HG03064 (cell line): ENCODE results near the gene CCDC197.

ENCODE experiments used
- ATAC-seq: cut with Tn5 transposase; IDR thresholded peaks from one replicate; pipeline ENCODE4 v1.9.1; 2021; ENCODE audit warnings: low read depth; ENCODE audit not compliant: unreplicated experiment

CCDC197 gene

DNA sequence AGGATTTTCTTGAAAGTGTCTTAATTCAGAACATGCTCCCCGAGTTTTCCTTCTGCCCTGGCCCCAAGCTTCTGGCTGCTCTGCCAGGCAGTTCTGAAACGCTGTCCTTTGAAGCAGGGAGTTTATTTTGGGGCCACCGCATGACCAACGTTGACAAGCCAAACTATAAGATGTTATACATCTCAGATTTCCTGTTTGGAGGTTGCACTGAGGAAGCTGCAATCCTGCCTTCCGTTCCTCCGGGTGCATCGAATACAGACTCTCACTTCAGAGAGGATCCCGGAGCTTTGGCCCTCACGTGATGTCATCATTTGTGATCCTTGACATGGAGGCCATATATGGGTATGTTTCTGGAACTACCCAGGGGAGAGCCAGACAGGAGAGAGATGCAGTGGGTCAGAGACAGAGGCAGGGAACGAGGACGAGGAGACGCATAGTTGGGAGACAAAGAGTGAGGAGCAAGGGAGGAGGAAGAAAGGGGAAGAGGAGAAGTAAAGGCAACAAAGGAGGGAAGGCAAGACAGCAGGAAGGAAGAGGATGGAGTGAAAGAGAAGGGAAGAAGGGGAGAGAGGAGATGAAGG is 20.5 kb upstream of the CCDC197 start, which contains the start of gene ASB2:
Gene ASB2, minus strand, starts transcription at position 94 of the 581 bp plus-strand sequence. CDS start 12,031 bp downstream, outside the sequence.
- ATAC-seq = peak; percentile 17

DNA sequence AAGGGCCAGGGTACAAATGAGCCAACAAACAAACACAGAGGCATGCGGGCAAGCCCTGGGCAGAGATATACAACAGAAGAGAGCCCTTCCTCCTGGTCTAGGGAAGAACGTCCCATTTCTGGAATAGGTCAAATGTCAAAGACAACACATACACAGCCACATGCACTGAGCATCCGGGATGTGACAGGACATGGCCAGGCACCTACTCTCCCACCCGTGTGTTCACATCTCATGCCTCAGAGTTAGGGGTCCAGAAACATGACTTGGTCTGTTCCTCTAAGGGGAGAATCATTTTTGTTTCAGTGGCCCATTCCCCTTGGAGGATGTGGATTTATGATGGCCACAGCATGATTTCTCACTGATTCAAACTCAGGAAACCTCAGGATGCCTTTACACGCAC is 19.9 kb upstream of the CCDC197 start:
- no peak for ATAC-seq

DNA sequence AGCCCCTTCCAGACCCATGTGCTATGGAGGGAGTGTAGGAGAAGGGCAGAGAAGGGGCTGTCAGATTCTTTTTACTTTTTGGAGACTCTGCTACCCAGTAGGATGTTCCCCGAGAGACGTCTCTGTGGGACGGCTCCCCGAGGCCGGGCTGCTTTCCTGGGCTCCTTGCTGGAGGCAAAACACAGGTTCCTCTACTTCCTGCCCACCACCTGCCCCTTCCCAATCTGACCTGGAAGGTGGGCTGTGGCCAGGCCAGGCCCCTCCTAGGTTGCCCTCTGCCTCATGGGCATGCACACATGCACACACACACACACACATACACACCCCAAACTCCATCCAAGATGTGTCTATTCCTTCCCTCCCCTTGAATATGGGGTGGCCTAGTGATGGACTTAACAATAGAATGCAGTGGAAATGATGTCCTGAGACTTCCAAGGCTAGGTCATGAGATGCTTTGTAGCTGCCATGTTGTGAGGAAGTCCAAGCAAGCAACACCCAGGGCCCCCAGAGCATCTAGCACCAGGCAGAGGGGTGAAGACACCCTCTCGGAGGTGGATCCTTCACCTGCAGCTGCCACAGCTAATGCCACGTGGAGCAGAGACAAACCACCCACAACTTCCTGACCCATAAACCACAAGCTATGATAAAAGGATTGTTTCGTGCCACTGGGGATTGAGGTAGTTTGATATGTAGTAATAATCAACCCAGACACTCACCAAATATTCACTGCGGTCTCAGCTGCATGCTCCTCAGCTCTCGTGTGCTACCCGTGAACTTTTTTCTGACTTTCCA is 19.1 kb upstream of the CCDC197 start:
- peak; percentile 59 for ATAC-seq

DNA sequence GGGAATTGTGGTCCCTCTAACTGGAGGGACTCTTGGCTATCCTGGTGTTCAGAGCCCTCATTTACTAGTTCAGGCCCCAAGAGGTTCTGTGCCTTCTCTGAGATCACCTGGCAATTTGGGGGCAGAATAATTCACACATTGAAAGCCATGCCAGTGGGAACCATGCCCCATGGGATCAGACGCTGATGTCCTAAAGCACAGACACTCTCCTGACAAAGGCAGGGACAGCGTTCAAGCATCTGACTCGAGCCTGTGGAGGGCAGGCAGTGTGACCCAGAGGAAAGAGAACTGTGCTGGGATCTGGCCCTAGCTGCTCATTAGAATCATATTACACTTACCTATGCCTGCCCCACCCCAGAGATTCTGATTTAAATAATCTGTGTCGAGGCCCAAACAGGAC is 18.4 kb upstream of the CCDC197 start:
- ATAC-seq = no peak

DNA sequence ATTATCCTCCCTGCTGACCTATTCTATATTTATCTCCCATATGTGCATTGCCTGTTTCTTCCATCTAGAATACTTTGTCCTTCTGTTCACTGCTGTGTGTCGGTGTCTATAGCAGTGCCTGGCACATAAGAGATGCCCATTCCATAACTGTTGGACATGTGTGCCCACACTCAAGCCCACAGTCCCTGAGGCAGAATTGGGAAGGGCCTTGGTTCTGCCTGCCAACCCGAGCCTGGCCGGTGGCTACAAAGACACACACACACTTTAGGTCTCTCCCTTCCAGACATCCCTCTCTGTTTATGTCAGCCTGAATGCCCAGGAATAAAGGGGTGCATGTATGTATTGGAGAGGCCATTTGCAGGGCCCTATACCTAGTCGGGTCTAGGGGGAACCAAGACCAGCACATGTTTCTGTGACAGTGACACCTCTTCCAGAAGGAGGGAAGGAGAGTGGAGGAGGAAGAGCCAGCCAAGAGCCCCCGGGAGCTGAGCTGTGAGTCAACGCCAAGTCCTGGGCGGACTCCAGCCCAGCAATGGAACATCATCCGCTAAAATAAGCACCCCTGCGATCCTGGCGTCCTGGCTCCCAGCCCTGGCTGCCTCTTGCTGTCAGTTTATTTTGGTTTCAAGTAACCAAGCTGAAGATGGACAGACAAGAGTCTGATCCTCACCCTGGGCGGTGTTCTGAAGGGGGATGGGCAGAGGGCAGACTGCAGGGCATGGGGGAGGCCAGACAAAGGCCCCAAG is 16.5 kb upstream of the CCDC197 start:
- ATAC-seq = no peak

DNA sequence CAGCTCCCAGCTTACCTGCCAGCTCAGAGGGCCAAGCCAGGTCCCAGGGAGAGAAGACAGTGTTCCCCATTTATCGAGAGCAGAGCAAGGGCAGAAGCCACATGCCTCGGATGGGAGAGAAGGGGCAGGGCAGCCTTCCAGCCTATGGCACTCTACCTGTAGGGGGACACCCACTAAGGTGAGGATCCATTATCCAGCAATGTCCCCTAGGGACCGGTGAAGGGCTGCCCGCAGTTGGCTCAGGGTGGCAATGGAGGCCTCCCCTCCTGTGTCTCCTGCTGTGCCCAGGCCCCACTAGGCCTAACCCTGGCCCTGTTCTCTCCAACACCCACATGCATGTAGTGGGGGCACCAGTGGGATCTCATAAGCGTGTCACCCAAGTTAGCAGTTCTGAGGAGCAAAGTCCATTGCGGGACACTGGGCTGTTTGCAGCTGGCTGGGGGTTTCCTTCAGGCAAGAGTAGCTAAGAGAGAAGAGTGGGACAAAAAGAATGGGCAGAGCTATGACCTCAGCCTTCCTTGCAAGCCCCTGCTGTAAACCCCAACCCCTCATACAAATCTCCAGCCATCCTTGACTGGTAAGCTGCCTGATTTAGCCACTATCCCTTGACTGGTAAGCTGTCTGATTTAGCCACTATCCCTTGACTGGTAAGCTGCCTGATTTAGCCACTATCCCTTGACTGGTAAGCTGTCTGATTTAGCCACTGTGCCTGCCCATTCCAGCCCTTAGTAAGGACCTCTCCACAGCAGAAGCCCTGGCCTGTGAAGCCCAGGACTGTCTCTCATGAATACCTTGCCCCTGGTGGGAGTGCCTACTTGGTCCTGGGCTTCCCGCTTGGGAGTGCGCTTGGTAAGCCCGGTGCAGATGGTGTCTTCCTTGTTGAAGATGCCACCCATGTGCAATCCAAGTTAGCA is 15.5 kb upstream of the CCDC197 start:
- no peak for ATAC-seq

DNA sequence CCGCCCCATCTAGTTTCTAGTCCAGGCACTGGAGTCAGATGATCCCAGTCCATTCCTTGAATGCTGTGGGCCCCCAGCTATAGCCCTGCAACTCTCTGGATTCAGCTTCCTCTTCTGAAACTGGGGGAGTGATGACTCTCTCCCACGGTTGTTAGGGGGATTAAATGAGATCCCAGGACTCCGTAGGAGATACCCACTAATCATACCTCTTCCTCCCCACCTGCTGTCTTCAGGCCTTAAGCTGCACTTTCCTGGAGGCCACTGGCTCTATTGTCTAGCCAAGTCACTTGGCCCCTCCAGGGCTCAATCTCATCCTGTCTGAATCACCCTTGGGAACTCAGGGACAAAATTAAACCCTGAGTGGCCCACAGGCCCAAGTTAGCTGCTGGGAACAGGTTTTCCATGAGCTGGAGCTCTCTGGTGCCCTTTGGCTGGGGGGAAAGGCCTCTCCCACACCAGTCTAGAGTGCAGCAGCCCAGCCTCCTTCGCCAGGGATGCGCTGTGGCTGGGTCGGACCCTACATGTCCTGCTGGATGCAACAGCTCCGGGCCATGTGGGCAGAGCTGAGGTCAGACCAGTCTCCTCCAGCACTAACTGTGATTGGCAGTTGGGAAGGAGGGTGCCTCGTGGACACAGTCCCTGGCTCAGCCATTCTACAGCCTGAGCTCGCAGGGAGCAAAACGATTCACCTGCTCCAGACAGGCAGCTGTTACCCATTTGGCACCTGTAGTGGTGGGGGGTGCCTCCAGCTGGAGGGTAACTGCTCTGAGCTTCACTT is 14.7 kb upstream of the CCDC197 start:
- ATAC-seq = no peak

DNA sequence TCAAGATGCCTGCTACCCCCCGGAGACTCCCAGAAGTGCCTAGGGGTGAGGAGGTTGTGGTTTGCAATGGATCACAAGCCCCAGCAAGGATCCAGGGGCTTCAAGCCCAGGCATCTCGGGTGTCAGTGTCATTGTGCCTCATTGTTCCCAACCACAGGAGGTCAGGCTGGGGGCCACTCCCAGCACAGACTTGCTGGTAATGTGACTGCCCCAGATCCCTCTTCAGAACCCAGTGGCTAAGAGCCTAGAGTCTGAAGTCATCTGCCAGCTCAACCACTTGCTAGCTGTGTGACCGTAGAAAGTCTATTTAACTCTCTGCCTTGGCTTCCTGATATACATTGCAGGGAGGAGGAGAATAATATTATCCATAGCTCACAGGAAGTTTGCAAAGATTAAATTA is 13.0 kb upstream of the CCDC197 start:
- ATAC-seq = no peak

DNA sequence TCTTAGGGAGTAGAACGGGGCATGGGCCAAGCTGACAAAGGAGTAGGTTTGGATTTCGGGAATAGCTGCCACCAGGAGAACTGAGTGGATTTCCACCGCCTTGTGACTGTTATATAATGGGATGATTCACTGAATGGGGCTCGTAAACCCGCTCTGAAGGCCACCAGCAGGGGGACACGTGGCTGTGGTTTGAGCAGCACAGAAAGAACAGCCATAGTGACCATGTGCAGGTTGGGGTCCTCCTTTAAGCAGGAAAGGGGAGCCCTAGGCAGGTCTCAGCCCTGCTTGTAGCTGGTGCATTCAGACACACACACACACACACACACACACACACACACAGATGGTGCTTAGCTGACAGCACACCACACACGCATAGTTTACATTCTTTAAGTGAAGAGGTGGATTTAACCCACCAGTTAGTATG is 12.1 kb upstream of the CCDC197 start:
- no peak for ATAC-seq

DNA sequence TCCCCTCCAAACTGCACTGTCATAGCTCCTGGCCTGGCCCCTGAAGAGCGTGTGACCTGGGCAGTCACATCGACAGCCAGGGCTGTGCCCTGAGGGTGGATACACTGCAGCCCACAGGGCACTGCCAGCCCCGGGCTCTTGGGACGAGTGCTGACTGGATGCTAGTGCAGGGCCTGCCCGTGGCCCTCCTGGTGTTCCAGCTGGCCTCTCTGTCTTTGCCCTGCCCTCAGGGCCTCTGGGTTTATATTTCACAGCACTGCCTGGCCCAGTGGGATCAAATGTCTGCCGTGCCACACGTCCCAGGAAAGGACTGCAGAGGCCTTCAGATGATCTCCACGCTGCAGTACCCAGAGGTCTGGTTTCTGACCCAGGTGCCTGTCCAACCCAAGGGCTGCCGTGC is 10.1 kb upstream of the CCDC197 start:
- no peak for ATAC-seq

DNA sequence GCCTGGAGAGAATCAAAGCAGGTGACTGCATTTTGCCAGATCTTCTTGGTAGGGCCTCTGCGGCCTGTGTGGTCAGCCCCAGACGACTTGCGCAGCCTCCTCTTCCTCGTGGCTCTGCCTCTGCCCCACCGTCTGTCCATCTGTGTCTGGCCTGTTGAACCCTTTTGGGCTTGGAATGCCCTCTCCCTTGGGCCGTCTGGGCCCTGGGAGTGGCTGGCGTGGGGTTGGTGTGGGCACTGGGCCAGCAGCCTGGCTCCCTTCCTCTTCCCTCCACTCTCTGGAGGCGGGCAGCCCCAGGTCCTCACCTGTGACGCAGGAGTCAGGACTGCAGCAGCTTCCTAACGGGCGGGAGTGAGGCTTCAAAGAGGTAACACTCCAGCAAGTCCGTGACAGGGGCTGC is 9.7 kb upstream of the CCDC197 start:
- ATAC-seq = no peak

DNA sequence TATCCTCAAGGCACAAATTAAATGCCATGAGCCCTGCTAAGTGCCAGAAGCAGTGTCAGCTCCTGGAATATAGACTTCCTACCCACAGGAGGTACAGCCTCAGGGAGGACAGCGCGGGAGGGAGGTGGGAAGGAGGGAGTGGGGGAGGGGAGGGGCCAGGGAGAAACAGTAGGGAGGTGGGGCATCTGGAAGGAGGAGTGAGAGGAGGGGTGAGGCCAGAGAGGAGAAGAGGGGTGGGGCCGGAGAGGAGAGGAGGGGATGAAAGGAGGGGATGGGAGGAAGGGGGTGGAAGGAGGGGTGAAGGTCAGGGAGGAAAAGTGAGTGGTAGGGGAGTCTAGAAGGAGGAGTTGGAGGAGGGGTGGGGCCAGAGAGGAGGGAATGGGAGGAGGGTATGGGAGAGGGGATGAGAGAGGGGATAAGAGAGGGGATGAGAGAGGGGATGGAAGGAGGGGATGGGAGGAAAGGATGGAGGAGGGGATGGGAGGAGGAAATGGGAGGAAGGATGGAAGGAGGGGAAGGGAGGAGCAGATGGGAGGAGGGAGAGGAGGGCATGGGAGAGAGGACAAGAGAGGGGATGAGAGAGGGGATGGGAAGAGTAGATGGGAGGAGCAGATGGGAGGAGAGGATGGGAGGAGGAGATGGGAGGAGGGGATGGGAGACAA is 9.2 kb upstream of the CCDC197 start:
- no peak for ATAC-seq

DNA sequence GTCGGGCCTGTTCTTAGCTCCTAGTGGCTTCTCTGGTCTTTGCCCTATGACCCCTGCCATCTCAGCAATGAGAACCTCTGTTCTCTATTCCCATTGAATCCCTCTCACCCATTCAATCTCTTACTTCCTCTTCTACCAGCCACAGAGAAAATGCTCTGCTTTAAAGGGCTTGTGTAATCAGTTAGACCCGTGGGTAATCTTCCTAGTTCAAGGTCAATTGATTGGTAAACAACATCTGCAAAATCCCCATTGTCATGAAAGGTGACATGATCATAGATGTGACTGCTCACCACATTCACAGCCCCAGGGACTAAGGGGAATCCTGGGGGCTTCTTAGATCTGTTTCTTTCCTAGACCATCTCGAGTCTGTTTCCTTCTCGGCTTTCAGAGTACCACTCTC is 7.2 kb upstream of the CCDC197 start:
- ATAC-seq = no peak

DNA sequence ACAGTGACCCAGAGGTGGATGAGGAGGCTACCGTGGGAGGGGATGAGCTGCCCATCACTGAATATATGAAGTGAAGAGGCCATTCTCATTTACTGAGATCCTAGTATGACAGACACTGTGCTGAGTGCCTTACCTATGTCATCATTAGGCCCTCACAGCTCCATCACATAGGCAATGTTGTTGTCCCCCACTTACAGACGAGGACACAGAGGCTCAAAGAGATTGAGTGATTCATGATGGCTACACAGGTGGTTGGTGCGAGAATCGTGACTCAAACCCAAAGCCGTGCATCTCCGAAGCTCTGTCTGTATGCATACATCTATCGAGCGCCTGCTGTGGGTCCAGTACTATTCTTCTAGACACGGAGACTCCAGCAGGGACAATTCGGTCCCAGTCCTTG is 5.9 kb upstream of the CCDC197 start:
- no peak for ATAC-seq

DNA sequence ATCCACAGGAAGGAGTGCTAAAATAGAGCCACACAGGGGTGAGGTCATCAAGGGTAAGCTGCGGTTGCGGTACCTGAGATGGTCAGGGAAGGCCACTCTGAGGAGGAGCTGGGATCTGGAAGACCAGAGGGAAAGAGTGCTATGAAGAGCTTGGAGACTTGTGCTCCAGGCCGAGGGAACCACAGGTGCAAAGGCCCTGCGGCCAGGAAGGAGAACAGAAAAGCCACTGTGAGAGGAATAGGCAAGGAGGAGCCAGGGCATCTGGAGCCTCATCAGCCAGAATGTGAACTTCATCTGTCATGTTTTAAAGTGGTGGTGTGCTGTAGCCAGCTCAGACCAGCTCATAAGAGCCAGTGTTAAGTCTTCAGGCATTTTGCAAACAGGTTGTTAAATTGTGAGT is 5.5 kb upstream of the CCDC197 start:
- ATAC-seq = no peak

DNA sequence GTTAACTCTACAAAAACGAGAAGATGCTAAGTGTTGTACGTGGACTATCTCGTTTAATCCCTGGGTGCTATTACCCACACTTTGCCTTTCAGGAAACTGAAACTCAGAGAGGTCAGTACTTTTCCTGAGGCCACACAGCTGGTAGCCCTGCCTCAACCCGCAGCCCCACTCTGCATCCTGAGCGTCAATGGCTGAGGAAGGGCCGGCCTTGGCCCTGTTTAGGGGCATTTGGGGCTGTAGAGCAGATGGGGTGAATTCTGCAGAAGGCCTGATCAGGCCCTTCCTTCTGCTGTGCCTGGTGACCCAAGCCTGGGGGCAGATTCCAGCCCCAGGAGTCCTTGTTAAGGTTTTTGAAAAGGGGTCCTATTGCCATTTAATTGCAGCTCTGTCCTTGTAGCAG is 3.7 kb upstream of the CCDC197 start:
- no peak for ATAC-seq

DNA sequence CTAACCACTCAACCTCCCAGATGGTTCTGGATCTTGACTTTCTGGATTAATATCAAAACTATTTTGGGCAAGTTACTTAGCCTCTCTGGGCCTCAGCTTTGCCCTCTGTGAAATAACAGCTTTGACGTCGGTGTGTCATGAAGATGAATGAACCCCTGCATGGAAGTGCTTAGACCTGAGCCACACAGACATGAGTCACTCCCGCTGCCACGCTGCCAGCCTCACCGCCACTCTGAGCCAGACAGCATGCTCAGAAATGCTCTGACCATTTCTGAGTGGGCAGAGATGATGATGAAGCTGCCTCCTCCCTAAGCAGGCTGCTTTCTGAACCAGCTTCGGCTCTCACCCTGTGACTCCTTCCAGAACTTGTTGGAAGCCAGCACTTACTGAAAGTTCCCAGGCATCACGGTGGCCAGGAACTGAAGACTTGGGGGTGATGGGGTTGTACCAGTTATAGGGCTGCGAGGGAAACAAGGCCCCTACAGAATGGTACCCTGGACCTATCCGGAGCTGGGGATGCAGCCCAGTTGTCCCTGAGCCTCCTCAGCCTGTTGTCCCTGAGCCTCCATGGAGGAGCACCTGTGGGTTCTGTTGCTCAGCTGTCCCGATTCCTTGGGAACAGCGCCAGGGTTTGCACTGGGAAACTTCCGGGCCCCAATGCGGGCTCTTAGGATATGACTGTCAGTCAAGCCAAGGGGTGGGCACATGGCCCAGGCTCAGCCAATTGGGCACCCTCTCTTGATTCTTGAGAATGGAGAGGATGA is 2.0 kb upstream of the CCDC197 start:
- no peak for ATAC-seq

DNA sequence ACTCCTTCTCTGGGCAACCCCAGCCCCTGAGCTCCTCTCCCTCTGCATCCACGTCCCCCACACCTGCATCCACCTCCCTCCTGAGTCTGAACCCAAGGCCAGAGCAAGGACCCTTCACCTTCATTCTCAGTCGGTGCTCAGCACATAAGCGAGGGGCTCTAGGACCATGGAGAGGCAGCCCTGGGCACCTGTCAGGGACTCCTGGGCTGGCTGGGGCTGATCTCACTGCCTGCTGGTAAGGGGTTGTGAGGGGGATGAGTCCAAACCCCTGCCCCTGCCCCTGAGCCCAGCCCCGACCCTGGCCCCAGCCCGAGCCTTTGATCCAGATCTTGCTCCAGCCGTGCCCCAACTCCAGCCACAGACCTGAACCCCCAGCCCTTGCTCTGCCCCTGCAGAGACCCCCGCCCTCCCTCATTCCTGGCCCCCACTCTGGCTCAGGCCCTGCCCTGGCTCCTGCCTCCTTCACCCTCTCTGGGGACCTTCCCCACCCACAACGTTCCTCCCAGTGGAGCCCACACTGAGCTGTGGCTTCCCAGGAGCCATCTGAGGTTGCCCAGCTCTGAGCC is 888 bp upstream of the CCDC197 start:
- ATAC-seq = no peak
